HFFc6 (cell line): ENCODE data around the gene CUL9. TPM values are rescaled to one million over a fixed set of nuclear protein-coding genes. Genes with fewer than 3 reads are reported as not detected.

Source experiments
- DNase-seq: peaks from one replicate; pipeline ENCODE4 v3.0.0-alpha.2; 2018
- H3K27ac Mint-ChIP-seq: 2 replicates; pipeline ENCODE4 v1.8.0; 2020; ENCODE audit warnings: mild to moderate bottlenecking, mixed read lengths
- H3K27me3 Mint-ChIP-seq: 2 replicates; pipeline ENCODE4 v1.8.0; 2021; ENCODE audit warnings: mild to moderate bottlenecking, moderate library complexity, mixed read lengths; ENCODE audit not compliant: insufficient read depth
- H3K36me3 Mint-ChIP-seq: 2 replicates; pipeline ENCODE4 v1.8.0; 2021; ENCODE audit warnings: low read depth, mixed read lengths
- H3K4me1 Mint-ChIP-seq: 2 replicates; pipeline ENCODE4 v1.8.0; 2020; ENCODE audit warnings: low read depth, mixed read lengths
- H3K4me3 Mint-ChIP-seq: 2 replicates; pipeline ENCODE4 v1.8.0; 2020; ENCODE audit warnings: mild to moderate bottlenecking, moderate library complexity, mixed read lengths
- H3K9me3 Mint-ChIP-seq: 2 replicates; pipeline ENCODE4 v1.8.0; 2020; ENCODE audit warnings: mild to moderate bottlenecking, mixed read lengths
- CTCF ChIP-seq: fragments of 200-600 bp; sonication (generic); IDR thresholded peaks from 2 replicates; pipeline ENCODE4 v1.5.0; 2021; ENCODE audit warnings: antibody characterized with exemption, mild to moderate bottlenecking
- total RNA-seq, 6 experiments: library from RNA; stranded (reverse); fragmentation: NEBNext Ultra II Directional; extraction: Animal tissue kit (Norgen Biotek cat#: 25700); gene quantifications; 2 replicates in 1 of 6; 3 replicates in 5 of 6; pipeline ENCODE4 v1.2.3, GENCODE V29; 2021

CUL9 gene
- total RNA-seq, 6 experiments from 2014 or later, result 15.4 to 19.9 (median 18.6) TPM

- H3K9me3 Mint-ChIP-seq, result no peaks in the 10 kb centered on the region
- peak overlapping the region; percentile 78 for H3K27ac Mint-ChIP-seq
- peak overlapping the region; percentile 11; the same call in 1 of the 2 replicates for H3K4me3 Mint-ChIP-seq
- H3K4me1 Mint-ChIP-seq, result peaks cover 37% of the 10 kb centered on the region
- peaks cover 4% of the 10 kb centered on the region; the same call in 1 of the 2 replicates for H3K36me3 Mint-ChIP-seq
- peak; percentile 88 for DNase-seq
- peak; percentile 98 for TF ChIP-seq CTCF
- peaks cover 4% of the 10 kb centered on the region for H3K27me3 Mint-ChIP-seq
These were observed 38.5 kb upstream of the CUL9 start for GRCh38 chr6:43143235-43144128.

DNA sequence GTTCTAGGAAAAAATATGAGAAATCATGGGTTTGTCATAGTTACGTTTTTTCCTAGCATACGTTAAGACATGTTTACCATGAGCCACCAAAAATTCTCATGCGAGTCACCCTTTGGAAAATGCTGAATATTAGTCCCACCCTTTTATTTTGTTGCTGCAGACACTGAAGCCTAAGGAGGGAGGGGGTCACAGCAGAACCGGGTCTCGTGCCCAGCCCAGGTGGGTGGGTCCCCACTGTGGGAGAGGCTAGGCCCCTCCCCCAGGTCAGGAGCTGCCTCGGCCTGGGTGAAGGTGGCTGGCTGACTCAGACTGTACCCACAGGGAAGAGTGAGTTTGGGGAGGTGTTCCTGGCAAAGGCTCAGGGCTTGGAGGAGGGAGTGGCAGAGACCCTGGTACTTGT is 37.1 kb upstream of the CUL9 start:
- Mint-ChIP-seq H3K27ac (peak overlapping the region; percentile 78), H3K27me3 (peaks cover 4% of the 10 kb centered on the region), H3K4me3 (0 out of 2 replicates have a peak overlapping the region, but pooled peaks have one; percentile 28), H3K4me1 (peaks cover 49% of the 10 kb centered on the region), H3K9me3 (no peaks in the 10 kb centered on the region), H3K36me3 (peaks cover 4% of the 10 kb centered on the region; the same call in 1 of the 2 replicates)
- TF ChIP-seq CTCF, result no peak
- DNase-seq, result no peak

GRCh38 chr6:43146261-43146660 is 35.7 kb upstream of the CUL9 start:
- H3K27ac Mint-ChIP-seq, result no peak overlapping the region; the same call in 1 of the 2 replicates
- no peak overlapping the region for H3K4me3 Mint-ChIP-seq
- no peaks in the 10 kb centered on the region for H3K9me3 Mint-ChIP-seq
- no peak for DNase-seq
- H3K27me3 Mint-ChIP-seq, result peaks cover 3% of the 10 kb centered on the region
- H3K4me1 Mint-ChIP-seq, result peaks cover 53% of the 10 kb centered on the region
- peaks cover 4% of the 10 kb centered on the region; the same call in 1 of the 2 replicates for H3K36me3 Mint-ChIP-seq
- TF ChIP-seq CTCF, result peak; percentile 30; the same call in 1 of the 2 replicates

GRCh38 chr6:43146709-43147688 is 35.0 kb upstream of the CUL9 start:
- H3K4me3 Mint-ChIP-seq, result no peak overlapping the region
- no peak for TF ChIP-seq CTCF
- H3K4me1 Mint-ChIP-seq, result peaks cover 53% of the 10 kb centered on the region
- no peak overlapping the region; the same call in 1 of the 2 replicates for H3K27ac Mint-ChIP-seq
- no peaks in the 10 kb centered on the region for H3K9me3 Mint-ChIP-seq
- peaks cover 3% of the 10 kb centered on the region for H3K27me3 Mint-ChIP-seq
- DNase-seq, result no peak
- H3K36me3 Mint-ChIP-seq, result peaks cover 4% of the 10 kb centered on the region; the same call in 1 of the 2 replicates
